Stimulated activated CD4-positive, alpha-beta T cell treated with anti-CD3 and anti-CD28 coated beads, Interleukin-4, amount 100 ng/mL, for 24 hours (primary cell): ENCODE measurements around the gene KIF4A.
"Not testable (repeated sequence)": the region's sequence is repeated elsewhere in the genome, so short reads cannot be mapped to it uniquely, and the experiment has no call there.

Source experiments
- DNase-seq: peaks from one replicate; pipeline ENCODE4 v3.0.0-alpha.2; 2020

The KIF4A gene

GRCh38 chrX:70293621-70294020 lies 3.7 kb downstream of the KIF4A start:
- DNase-seq: no peak

GRCh38 chrX:70301716-70302115 lies 11.8 kb downstream of the KIF4A start:
- DNase-seq: no peak

- no peak for DNase-seq
These were observed 23.6 kb downstream of the KIF4A start for GRCh38 chrX:70313503-70313902.

- DNase-seq: no peak
These were observed 32.9 kb downstream of the KIF4A start for GRCh38 chrX:70322784-70323183.

- not testable (repeated sequence) for DNase-seq
These were observed 33.7 kb downstream of the KIF4A start for GRCh38 chrX:70323628-70324027.

GRCh38 chrX:70324326-70324725 lies 34.4 kb downstream of the KIF4A start:
- DNase-seq: no peak

GRCh38 chrX:70331161-70331560 lies 41.3 kb downstream of the KIF4A start:
- no peak for DNase-seq

GRCh38 chrX:70332600-70332999 lies 42.7 kb downstream of the KIF4A start:
- DNase-seq: no peak

GRCh38 chrX:70336767-70337166 lies 46.9 kb downstream of the KIF4A start:
- DNase-seq: no peak

- no peak for DNase-seq
These were observed 48.4 kb downstream of the KIF4A start for GRCh38 chrX:70338290-70338689.

GRCh38 chrX:70343435-70343834 lies 53.5 kb downstream of the KIF4A start:
- DNase-seq: no peak

GRCh38 chrX:70346418-70347070 lies 56.6 kb downstream of the KIF4A start:
- DNase-seq: no peak

- DNase-seq: not testable (repeated sequence)
These were observed 58.9 kb downstream of the KIF4A start for GRCh38 chrX:70348825-70349224.

GRCh38 chrX:70349367-70350125 lies 59.6 kb downstream of the KIF4A start:
- DNase-seq: not testable (repeated sequence)

- no peak for DNase-seq
These were observed 62.6 kb downstream of the KIF4A start for GRCh38 chrX:70352496-70352895.

- DNase-seq: no peak
These were observed 63.6 kb downstream of the KIF4A start for GRCh38 chrX:70353514-70353913.

- no peak for DNase-seq
These were observed 64.8 kb downstream of the KIF4A start for GRCh38 chrX:70354716-70355115.

GRCh38 chrX:70359458-70359857 lies 69.6 kb downstream of the KIF4A start:
- no peak for DNase-seq

- DNase-seq: no peak
These were observed 70.5 kb downstream of the KIF4A start for GRCh38 chrX:70360366-70360765.

GRCh38 chrX:70368731-70369130 lies 78.8 kb downstream of the KIF4A start:
- DNase-seq: not testable (repeated sequence)

- DNase-seq: no peak
These were observed 96.3 kb downstream of the KIF4A start for GRCh38 chrX:70386235-70386634.

- DNase-seq: no peak
These were observed 109.0 kb downstream of the KIF4A start for GRCh38 chrX:70398899-70399298.

GRCh38 chrX:70400181-70400580 lies 110.3 kb downstream of the KIF4A start:
- not testable (repeated sequence) for DNase-seq

GRCh38 chrX:70402721-70403120 lies 112.8 kb downstream of the KIF4A start:
- no peak for DNase-seq

GRCh38 chrX:70405003-70405402 lies 115.1 kb downstream of the KIF4A start:
- DNase-seq: no peak
